Astrocyte (in vitro differentiated cells and primary cell): Measurements from ENCODE around the gene EYS. TPM values are rescaled to one million over a fixed set of nuclear protein-coding genes. Genes with fewer than 3 reads are reported as not detected.

Experiments used
- DNase-seq: peaks from one replicate; pipeline ENCODE4 v3.0.0-alpha.2; 2010; ENCODE audit warnings: low read depth
- FAIRE-seq: peaks from 2 replicates; lab custom pipeline; 2011; peaks lifted over from hg19 to GRCh38; lab: Jason Lieb, UNC
- H2AFZ ChIP-seq: 2 replicates; pipeline ENCODE4 v1.6.0; 2012; ENCODE audit warnings: low read depth, low read length, inconsistent platforms
- H3K27ac ChIP-seq: 2 replicates; pipeline ENCODE4 v1.5.1; 2011; ENCODE audit warnings: low read depth, low read length, inconsistent platforms
- H3K27me3 ChIP-seq: 2 replicates; pipeline ENCODE4 v1.6.0; 2011; ENCODE audit warnings: low read length, inconsistent platforms; ENCODE audit not compliant: insufficient read depth
- H3K36me3 ChIP-seq: 2 replicates; pipeline ENCODE4 v1.5.1; 2011; ENCODE audit warnings: low read length, inconsistent platforms; ENCODE audit not compliant: insufficient read depth
- H3K4me1 ChIP-seq: 2 replicates; pipeline ENCODE4 v1.5.1; 2011; ENCODE audit warnings: low read length, inconsistent platforms; ENCODE audit not compliant: insufficient read depth
- H3K4me2 ChIP-seq: 2 replicates; pipeline ENCODE4 v1.6.0; 2012; ENCODE audit warnings: low read length, inconsistent platforms
- H3K4me3 ChIP-seq: 2 replicates; pipeline ENCODE4 v1.5.1; 2011; ENCODE audit warnings: low read depth, mild to moderate bottlenecking, low read length, inconsistent platforms; ENCODE audit not compliant: insufficient read depth
- H3K79me2 ChIP-seq: 2 replicates; pipeline ENCODE4 v1.6.0; 2012; ENCODE audit warnings: mild to moderate bottlenecking, low read length, inconsistent platforms; ENCODE audit not compliant: insufficient read depth
- H3K9ac ChIP-seq: 2 replicates; pipeline ENCODE4 v1.6.0; 2012; ENCODE audit warnings: mild to moderate bottlenecking, low read length, inconsistent platforms
- H3K9me3 ChIP-seq: 2 replicates; pipeline ENCODE4 v1.5.1; 2012; ENCODE audit warnings: low read depth, mild to moderate bottlenecking, low read length, inconsistent platforms; ENCODE audit not compliant: insufficient read depth
- H4K20me1 ChIP-seq: 2 replicates; pipeline ENCODE4 v1.6.0; 2012; ENCODE audit warnings: low read length, inconsistent platforms; ENCODE audit not compliant: insufficient read depth
- H3K27ac Mint-ChIP-seq: one replicate; pipeline ENCODE4 v1.8.0; 2021; ENCODE audit warnings: mild to moderate bottlenecking, mixed read lengths; ENCODE audit not compliant: unreplicated experiment
- H3K27me3 Mint-ChIP-seq: one replicate; pipeline ENCODE4 v1.8.0; 2021; ENCODE audit warnings: low read depth, mixed read lengths; ENCODE audit not compliant: unreplicated experiment
- H3K36me3 Mint-ChIP-seq: one replicate; pipeline ENCODE4 v1.8.0; 2021; ENCODE audit warnings: low read depth, mixed read lengths; ENCODE audit not compliant: unreplicated experiment
- H3K4me1 Mint-ChIP-seq: one replicate; pipeline ENCODE4 v1.8.0; 2021; ENCODE audit warnings: low read depth, mixed read lengths; ENCODE audit not compliant: unreplicated experiment
- H3K4me3 Mint-ChIP-seq: one replicate; pipeline ENCODE4 v1.8.0; 2021; ENCODE audit warnings: mild to moderate bottlenecking, moderate library complexity, mixed read lengths; ENCODE audit not compliant: unreplicated experiment
- H3K9me3 Mint-ChIP-seq: one replicate; pipeline ENCODE4 v1.8.0; 2021; ENCODE audit warnings: mild to moderate bottlenecking, mixed read lengths; ENCODE audit not compliant: unreplicated experiment
- EZH2 ChIP-seq: IDR thresholded peaks from 2 replicates; pipeline ENCODE4 v1.6.1; 2012; ENCODE audit warnings: mild to moderate bottlenecking, low read length, inconsistent platforms; ENCODE audit not compliant: insufficient read depth
- total RNA-seq: library from RNA; stranded (reverse); gene quantifications from 2 replicates; pipeline ENCODE4 v1.2.1, GENCODE V29; 2021
- TF ChIP-seq, protein P1 (sequence below): IDR thresholded peaks from 2 replicates; pipeline ENCODE4 v1.5.1; 2011; ENCODE audit warnings: low read depth, mild to moderate bottlenecking, inconsistent platforms, low read length, moderate library complexity; ENCODE audit not compliant: insufficient read depth

EYS gene
- total RNA-seq, 1 donor from 2014 or later, result 0.16 TPM

DNA sequence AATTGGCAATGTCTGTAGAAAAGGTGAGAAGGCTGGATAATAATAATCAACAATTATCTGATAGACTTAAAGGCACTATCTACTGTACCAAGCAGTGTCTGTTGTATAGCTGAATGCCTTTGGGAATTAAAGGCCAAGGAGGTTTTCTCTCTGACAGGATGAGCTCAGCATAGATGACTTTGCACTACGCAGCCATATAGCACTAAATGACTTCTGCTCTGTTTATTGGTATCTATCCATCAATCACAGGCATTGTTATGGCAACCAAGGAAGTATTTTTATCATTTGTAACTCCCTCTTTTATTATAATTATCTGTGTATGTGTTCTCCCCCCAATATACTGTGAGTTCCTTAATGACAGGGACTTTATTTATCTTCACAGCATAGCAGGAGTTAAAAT is 1417.1 kb downstream of the EYS start:
- H3K4me2 ChIP-seq, result no peak overlapping the region
- no peak overlapping the region for H3K27ac ChIP-seq
- Mint-ChIP-seq H3K27ac (no peak overlapping the region), H3K27me3 (no peaks in the 10 kb centered on the region), H3K4me1 (no peaks in the 10 kb centered on the region), H3K36me3 (no peaks in the 10 kb centered on the region), H3K4me3 (no peak overlapping the region), H3K9me3 (no peaks in the 10 kb centered on the region)
- no peaks in the 10 kb centered on the region for H4K20me1 ChIP-seq
- no peak for DNase-seq
- no peaks in the 10 kb centered on the region for H3K79me2 ChIP-seq
- H2AFZ ChIP-seq, result no peak overlapping the region
- H3K4me3 ChIP-seq, result no peak overlapping the region
- no peaks in the 10 kb centered on the region for H3K27me3 ChIP-seq
- FAIRE-seq, result no peak
- TF ChIP-seq EZH2, result no peak
- TF ChIP-seq, protein P1, sequence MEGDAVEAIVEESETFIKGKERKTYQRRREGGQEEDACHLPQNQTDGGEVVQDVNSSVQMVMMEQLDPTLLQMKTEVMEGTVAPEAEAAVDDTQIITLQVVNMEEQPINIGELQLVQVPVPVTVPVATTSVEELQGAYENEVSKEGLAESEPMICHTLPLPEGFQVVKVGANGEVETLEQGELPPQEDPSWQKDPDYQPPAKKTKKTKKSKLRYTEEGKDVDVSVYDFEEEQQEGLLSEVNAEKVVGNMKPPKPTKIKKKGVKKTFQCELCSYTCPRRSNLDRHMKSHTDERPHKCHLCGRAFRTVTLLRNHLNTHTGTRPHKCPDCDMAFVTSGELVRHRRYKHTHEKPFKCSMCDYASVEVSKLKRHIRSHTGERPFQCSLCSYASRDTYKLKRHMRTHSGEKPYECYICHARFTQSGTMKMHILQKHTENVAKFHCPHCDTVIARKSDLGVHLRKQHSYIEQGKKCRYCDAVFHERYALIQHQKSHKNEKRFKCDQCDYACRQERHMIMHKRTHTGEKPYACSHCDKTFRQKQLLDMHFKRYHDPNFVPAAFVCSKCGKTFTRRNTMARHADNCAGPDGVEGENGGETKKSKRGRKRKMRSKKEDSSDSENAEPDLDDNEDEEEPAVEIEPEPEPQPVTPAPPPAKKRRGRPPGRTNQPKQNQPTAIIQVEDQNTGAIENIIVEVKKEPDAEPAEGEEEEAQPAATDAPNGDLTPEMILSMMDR, result no peak
- no peaks in the 10 kb centered on the region for H3K9me3 ChIP-seq
- no peaks in the 10 kb centered on the region for H3K36me3 ChIP-seq
- no peaks in the 10 kb centered on the region for H3K4me1 ChIP-seq
- no peak overlapping the region for H3K9ac ChIP-seq

DNA sequence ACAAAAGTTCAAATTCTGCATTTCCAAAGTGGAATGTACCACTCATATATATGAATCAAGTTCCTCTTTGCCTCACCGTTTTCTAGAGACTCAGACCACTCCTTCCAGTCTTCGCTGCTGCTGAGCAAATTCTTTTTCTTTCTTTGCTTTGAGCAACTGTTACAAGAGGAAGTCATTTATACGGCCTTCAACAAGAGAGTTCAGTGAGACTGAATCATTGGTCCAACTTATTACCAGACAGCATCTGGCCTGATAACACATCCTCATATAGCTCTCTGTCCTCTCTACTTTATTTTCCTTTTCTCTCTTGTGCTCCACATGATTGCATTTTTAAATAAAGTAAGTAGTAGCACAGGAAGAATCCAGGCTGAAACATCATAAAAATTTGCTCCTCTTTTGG is 1418.7 kb downstream of the EYS start:
- Histone ChIP-seq H3K4me3 (no peak overlapping the region), H4K20me1 (no peaks in the 10 kb centered on the region), H3K4me2 (no peak overlapping the region), H3K36me3 (no peaks in the 10 kb centered on the region), H3K79me2 (no peaks in the 10 kb centered on the region), H3K4me1 (no peaks in the 10 kb centered on the region), H3K27ac (no peak overlapping the region), H3K9me3 (no peaks in the 10 kb centered on the region), H3K27me3 (no peaks in the 10 kb centered on the region), H3K9ac (no peak overlapping the region), H2AFZ (no peak overlapping the region)
- no peak overlapping the region for H3K4me3 Mint-ChIP-seq
- no peaks in the 10 kb centered on the region for H3K4me1 Mint-ChIP-seq
- peaks cover 6% of the 10 kb centered on the region for H3K9me3 Mint-ChIP-seq
- DNase-seq (no peak), FAIRE-seq (no peak)
- H3K27ac Mint-ChIP-seq, result no peak overlapping the region
- no peaks in the 10 kb centered on the region for H3K27me3 Mint-ChIP-seq
- TF ChIP-seq, protein P1, result no peak
- peaks cover 3% of the 10 kb centered on the region for H3K36me3 Mint-ChIP-seq

- TF ChIP-seq, protein P1, result no peak
- TF ChIP-seq EZH2, result no peak
- no peaks in the 10 kb centered on the region for H3K79me2 ChIP-seq
- Mint-ChIP-seq H3K4me3 (no peak overlapping the region), H3K27ac (no peak overlapping the region), H3K27me3 (no peaks in the 10 kb centered on the region), H3K36me3 (peaks cover 3% of the 10 kb centered on the region), H3K4me1 (peaks cover 8% of the 10 kb centered on the region), H3K9me3 (peaks cover 6% of the 10 kb centered on the region)
- no peak overlapping the region for H3K27ac ChIP-seq
- no peak for FAIRE-seq
- H3K27me3 ChIP-seq, result no peaks in the 10 kb centered on the region
- no peak overlapping the region for H3K4me3 ChIP-seq
- H3K4me1 ChIP-seq, result no peaks in the 10 kb centered on the region
- DNase-seq, result no peak
- H3K9me3 ChIP-seq, result no peaks in the 10 kb centered on the region
- no peak overlapping the region for H3K4me2 ChIP-seq
- H4K20me1 ChIP-seq, result no peaks in the 10 kb centered on the region
- no peak overlapping the region for H3K9ac ChIP-seq
- H3K36me3 ChIP-seq, result no peaks in the 10 kb centered on the region
- H2AFZ ChIP-seq, result no peak overlapping the region
Observed at GRCh38 chr6:64281167-64281566, 1425.9 kb downstream of the EYS start.
